ENCODE measurements around the gene EFEMP2.

Gene EFEMP2

DNA sequence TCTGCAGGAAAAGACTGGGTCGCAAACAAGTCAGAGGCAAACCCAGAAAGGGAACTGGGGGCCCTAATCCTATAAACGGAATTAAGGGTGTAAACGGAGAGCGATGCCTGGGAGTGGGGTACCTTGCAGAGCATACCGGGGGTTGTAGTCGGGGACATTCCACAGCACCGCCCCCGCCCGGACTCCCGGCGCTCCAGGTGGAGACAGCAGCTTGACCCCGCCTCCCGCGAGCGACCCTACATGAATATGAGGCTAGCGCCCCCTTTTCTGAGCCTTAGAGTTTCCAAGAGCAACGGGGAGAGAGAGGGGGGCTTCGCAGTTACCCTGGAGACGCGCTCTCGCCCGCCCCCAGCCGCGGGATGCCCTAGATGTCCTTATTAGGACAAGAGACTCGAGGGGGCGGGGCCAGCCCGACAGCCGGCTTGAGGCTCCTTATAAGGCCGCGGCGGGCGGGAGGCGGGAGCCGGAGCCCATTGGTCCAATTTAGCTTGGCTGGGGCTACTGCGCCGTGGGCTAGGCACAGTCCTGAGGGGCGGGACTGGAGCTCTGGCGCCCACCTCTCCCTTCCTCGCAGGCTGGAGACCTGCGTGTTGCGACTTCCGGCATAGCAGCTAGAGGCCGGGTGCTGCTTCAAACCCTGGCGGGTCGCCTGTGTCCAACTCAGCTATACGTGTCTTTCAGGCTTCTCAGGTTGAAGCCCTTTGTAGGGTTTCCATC, 13.3 kb downstream of the EFEMP2 start:
- H3K36me3 Mint-ChIP-seq (ENCODE audit: low read depth) = peaks cover 32% of the 10 kb centered on the region
- peaks cover 11% of the 10 kb centered on the region for H3K27me3 Mint-ChIP-seq (ENCODE audit: low read depth, poor library complexity)
- peak overlapping the region; percentile 87 for H3K4me3 Mint-ChIP-seq

GRCh38 chr11:65858681-65859087, 13.9 kb downstream of the EFEMP2 start:
- DNase-seq = no peak
- peak overlapping the region; percentile 100 for H3K27ac Mint-ChIP-seq
- peaks cover 38% of the 10 kb centered on the region for H3K36me3 Mint-ChIP-seq (ENCODE audit: low read depth)
- no peaks in the 10 kb centered on the region for H3K9me3 Mint-ChIP-seq
- peak overlapping the region; percentile 87 for H3K4me3 Mint-ChIP-seq
- H3K4me1 Mint-ChIP-seq = peaks cover 58% of the 10 kb centered on the region
- H3K27me3 Mint-ChIP-seq (ENCODE audit: low read depth, poor library complexity) = peaks cover 7% of the 10 kb centered on the region
- no peak for TF ChIP-seq CTCF (IDR thresholded peaks at IDR 0.05)

More for the DNA sequence above, 13.3 kb downstream of the EFEMP2 start:
- Mint-ChIP-seq H3K4me1 (peaks cover 56% of the 10 kb centered on the region), H3K9me3 (no peaks in the 10 kb centered on the region), H3K27ac (peak overlapping the region; percentile 100)
- peak; percentile 99 for DNase-seq
- no peak for TF ChIP-seq CTCF (IDR thresholded peaks at IDR 0.05)

- DNase-seq = peak; percentile 96
- no peak for TF ChIP-seq CTCF (IDR thresholded peaks at IDR 0.05)
- H3K27ac Mint-ChIP-seq = peak within 1 kb of the TSS; percentile 100
- H3K36me3 Mint-ChIP-seq (ENCODE audit: low read depth) = peaks cover 44% of the 10 kb centered on the region
- H3K9me3 Mint-ChIP-seq = no peaks in the 10 kb centered on the region
- peaks cover 5% of the 10 kb centered on the region for H3K27me3 Mint-ChIP-seq (ENCODE audit: low read depth, poor library complexity)
- H3K4me3 Mint-ChIP-seq = peak within 1 kb of the TSS; percentile 93
- peaks cover 58% of the 10 kb centered on the region for H3K4me1 Mint-ChIP-seq
Measured at GRCh38 chr11:65857853-65858680, 14.5 kb downstream of the EFEMP2 start, which contains the start of gene CFL1. TSS of gene CFL1 (minus strand) at chr11:65858180. CDS start at chr11:65858099, 81 bp downstream.

DNA sequence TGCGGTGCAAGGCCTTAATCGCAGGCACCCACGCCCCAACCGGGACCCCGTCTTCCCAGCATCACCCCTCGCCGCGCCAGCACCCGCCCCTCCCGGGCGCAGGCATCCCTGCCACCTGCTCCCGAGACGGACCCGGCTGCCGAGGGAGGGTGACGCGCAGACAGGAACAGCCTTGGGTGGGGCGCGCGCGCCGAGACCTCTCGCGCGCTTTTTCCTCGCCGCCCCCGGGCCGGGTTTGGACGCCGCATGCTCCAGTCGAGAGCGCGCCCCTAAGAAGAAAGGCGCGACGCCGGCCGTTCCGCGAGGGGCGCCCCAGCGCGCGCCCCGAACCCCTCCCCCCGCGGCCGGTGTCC, 15.1 kb downstream of the EFEMP2 start:
- Mint-ChIP-seq H3K4me3 (peak overlapping the region; percentile 93), H3K27me3 (ENCODE audit: low read depth, poor library complexity) (peaks cover 5% of the 10 kb centered on the region), H3K4me1 (peaks cover 54% of the 10 kb centered on the region), H3K9me3 (no peaks in the 10 kb centered on the region), H3K36me3 (ENCODE audit: low read depth) (peaks cover 39% of the 10 kb centered on the region), H3K27ac (no peak overlapping the region)
- no peak for TF ChIP-seq CTCF (IDR thresholded peaks at IDR 0.05)
- no peak for DNase-seq

DNA sequence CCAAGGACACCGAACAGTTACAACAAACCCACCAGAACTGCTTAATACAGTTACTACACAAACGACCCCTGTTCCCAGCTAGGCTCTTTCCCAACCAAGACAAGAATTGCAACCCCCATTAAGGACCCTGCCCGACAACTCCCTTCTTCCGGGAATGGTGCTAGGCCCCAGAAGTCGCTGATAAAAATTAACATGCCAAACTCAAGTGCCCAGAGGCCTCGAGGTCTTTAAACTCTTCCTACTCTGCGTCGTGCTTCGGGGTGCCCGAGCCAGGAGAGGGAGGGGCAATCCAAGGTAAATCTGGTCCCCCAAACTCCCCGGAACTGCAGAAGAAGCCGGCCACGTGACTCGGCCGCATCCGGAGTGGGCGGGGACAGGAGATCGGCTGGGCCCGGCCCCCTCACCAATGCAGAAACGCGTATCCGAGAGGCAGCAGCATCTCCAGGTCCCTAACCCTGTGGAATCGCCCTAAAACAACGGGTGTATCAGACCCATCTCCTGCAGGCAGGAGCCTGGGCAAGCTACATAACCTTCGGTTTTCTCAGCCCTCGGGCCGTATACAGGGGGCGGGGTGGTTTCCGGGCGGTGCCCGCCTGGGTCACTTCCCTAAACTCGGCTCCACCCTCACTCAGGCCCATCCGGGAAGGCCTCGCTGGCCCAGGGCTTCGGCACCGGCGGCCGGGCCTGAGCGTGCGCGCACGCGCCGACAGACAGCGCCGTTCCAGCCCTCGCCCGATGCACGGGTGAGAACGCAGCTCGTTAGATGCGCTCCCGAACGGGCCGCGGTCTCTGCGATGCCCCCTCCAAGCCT, 15.7 kb downstream of the EFEMP2 start:
- Mint-ChIP-seq H3K27me3 (ENCODE audit: low read depth, poor library complexity) (peaks cover 5% of the 10 kb centered on the region), H3K27ac (peak overlapping the region; percentile 97), H3K4me3 (peak overlapping the region; percentile 93), H3K9me3 (peaks cover 3% of the 10 kb centered on the region), H3K36me3 (ENCODE audit: low read depth) (peaks cover 44% of the 10 kb centered on the region), H3K4me1 (peaks cover 52% of the 10 kb centered on the region)
- peak; percentile 72 for DNase-seq
- no peak for TF ChIP-seq CTCF (IDR thresholded peaks at IDR 0.05)
